Measurements from ENCODE around the gene CHCHD10.

DNA sequence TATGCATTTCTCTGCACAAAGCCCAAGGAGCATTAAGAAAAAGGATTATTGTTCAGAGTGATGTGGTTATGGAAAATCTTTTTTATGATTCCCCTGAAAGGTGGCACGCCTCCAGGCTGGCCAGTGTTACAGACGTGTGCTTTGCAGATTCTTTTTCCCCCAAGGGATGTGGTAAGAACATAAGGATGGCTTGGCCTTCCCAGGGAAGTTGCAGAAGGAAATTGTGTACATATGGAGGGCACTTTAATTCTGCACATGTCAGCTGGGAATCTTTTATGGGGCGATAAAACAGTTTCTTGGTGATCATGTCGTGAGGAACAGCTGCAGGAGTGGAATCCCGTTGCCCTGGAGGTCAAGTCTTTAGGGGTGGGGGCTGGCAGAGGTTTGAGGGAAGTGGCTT is 28.7 kb upstream of the CHCHD10 start:
- TF ChIP-seq, protein P1, sequence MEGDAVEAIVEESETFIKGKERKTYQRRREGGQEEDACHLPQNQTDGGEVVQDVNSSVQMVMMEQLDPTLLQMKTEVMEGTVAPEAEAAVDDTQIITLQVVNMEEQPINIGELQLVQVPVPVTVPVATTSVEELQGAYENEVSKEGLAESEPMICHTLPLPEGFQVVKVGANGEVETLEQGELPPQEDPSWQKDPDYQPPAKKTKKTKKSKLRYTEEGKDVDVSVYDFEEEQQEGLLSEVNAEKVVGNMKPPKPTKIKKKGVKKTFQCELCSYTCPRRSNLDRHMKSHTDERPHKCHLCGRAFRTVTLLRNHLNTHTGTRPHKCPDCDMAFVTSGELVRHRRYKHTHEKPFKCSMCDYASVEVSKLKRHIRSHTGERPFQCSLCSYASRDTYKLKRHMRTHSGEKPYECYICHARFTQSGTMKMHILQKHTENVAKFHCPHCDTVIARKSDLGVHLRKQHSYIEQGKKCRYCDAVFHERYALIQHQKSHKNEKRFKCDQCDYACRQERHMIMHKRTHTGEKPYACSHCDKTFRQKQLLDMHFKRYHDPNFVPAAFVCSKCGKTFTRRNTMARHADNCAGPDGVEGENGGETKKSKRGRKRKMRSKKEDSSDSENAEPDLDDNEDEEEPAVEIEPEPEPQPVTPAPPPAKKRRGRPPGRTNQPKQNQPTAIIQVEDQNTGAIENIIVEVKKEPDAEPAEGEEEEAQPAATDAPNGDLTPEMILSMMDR (IDR thresholded peaks at IDR 0.05) = no peak
- TF ChIP-seq ZFX (IDR thresholded peaks at IDR 0.05; ENCODE audit: borderline replicate concordance) = no peak

Data from 22Rv1 (cell line).